Measurements from ENCODE around the gene TPH1. TPM values are rescaled to one million over a fixed set of nuclear protein-coding genes. Genes with fewer than 3 reads are reported as not detected.

The TPH1 gene
- total RNA-seq, 1 experiment from 2014 or later = 0.05 TPM

DNA sequence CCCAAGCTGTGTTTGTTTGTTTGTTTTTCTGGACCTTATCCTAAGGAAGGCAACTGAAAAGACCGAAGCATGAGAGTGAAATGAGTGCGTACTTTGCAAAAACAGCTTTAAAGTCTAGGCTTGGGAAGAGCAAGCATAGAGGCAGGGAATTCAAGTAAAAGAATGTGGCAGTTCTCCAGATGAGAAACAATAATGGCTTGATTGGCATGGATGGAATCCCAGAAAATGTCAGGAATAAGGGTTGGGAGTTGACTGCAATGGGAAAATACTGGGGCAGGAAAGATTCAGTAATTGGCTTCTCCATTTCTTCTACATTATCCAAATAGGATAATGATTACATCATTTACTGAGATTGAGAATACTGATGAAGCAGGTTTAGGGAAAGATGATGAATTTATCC is 42.3 kb upstream of the TPH1 start:
- ChIA-PET POLR2A (no interaction called here), CTCF (no interaction called here)
- Histone ChIP-seq H3K9me3 (ENCODE audit: control insufficient read depth, insufficient read depth, low read depth, low read length) (no peaks in the 10 kb centered on the region), H3K4me1 (ENCODE audit: control insufficient read depth, insufficient read depth, low read length) (no peaks in the 10 kb centered on the region), H3K27me3 (ENCODE audit: control insufficient read depth, insufficient read depth, low read length) (no peaks in the 10 kb centered on the region), H3K27ac (ENCODE audit: low read length) (no peak overlapping the region), H3K36me3 (ENCODE audit: control insufficient read depth, insufficient read depth, low read length) (peaks cover 13% of the 10 kb centered on the region), H3K4me3 (ENCODE audit: low read depth in 2 of 2, low read length in 2 of 2) (no peak overlapping the region)
- no peak for ATAC-seq
- in situ Hi-C loops (cut with HindIII; ENCODE audit: low pct_unique_long_range_greater_than_20kb, low sequenced_read_pairs) (no loop called here), intact Hi-C loops (cut with micrococcal nuclease; ENCODE audit: unreplicated experiment) (no loop called here)
- BruUV-seq (replicated peaks) = no TSS peak
- TF ChIP-seq, protein P1, sequence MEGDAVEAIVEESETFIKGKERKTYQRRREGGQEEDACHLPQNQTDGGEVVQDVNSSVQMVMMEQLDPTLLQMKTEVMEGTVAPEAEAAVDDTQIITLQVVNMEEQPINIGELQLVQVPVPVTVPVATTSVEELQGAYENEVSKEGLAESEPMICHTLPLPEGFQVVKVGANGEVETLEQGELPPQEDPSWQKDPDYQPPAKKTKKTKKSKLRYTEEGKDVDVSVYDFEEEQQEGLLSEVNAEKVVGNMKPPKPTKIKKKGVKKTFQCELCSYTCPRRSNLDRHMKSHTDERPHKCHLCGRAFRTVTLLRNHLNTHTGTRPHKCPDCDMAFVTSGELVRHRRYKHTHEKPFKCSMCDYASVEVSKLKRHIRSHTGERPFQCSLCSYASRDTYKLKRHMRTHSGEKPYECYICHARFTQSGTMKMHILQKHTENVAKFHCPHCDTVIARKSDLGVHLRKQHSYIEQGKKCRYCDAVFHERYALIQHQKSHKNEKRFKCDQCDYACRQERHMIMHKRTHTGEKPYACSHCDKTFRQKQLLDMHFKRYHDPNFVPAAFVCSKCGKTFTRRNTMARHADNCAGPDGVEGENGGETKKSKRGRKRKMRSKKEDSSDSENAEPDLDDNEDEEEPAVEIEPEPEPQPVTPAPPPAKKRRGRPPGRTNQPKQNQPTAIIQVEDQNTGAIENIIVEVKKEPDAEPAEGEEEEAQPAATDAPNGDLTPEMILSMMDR (IDR thresholded peaks at IDR 0.05) = no peak
- no peak for TF ChIP-seq POLR2AphosphoS5 (IDR thresholded peaks at IDR 0.05; ENCODE audit: low read depth, low read length)
- TF ChIP-seq SIN3A (IDR thresholded peaks at IDR 0.05; ENCODE audit: borderline replicate concordance, insufficient read depth, low read depth, low read length) = no peak
- no peak for TF ChIP-seq TCF7L2 (IDR thresholded peaks at IDR 0.05; ENCODE audit: low read depth, low read length)
- TF ChIP-seq, protein P2, sequence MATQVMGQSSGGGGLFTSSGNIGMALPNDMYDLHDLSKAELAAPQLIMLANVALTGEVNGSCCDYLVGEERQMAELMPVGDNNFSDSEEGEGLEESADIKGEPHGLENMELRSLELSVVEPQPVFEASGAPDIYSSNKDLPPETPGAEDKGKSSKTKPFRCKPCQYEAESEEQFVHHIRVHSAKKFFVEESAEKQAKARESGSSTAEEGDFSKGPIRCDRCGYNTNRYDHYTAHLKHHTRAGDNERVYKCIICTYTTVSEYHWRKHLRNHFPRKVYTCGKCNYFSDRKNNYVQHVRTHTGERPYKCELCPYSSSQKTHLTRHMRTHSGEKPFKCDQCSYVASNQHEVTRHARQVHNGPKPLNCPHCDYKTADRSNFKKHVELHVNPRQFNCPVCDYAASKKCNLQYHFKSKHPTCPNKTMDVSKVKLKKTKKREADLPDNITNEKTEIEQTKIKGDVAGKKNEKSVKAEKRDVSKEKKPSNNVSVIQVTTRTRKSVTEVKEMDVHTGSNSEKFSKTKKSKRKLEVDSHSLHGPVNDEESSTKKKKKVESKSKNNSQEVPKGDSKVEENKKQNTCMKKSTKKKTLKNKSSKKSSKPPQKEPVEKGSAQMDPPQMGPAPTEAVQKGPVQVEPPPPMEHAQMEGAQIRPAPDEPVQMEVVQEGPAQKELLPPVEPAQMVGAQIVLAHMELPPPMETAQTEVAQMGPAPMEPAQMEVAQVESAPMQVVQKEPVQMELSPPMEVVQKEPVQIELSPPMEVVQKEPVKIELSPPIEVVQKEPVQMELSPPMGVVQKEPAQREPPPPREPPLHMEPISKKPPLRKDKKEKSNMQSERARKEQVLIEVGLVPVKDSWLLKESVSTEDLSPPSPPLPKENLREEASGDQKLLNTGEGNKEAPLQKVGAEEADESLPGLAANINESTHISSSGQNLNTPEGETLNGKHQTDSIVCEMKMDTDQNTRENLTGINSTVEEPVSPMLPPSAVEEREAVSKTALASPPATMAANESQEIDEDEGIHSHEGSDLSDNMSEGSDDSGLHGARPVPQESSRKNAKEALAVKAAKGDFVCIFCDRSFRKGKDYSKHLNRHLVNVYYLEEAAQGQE (IDR thresholded peaks at IDR 0.05; ENCODE audit: insufficient read depth in 1 of 2, low read depth in 2 of 2, low read length in 1 of 2) = no peak
- no peak for DNase-seq (ENCODE audit: low read depth, low spot score)

DNA sequence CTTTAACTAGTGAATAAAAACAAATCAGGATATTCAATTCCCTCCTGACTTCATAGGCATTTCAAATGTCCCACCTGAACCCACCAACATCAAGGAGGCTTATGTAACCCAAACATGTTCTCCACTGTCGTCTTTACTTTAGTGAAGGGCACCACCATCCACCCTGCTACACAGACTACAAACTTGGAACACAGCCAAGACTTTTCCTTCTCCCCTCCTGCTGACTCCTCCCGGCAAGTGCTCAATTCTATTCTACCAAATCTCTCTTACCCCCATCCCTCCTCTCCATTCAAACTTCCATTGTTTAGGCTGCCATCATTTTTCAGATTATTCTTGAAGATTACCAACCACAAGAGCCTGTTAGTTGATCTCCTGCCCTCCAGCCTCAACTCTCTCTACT is 35.5 kb upstream of the TPH1 start:
- no TSS peak for BruUV-seq (replicated peaks)
- Histone ChIP-seq H3K36me3 (ENCODE audit: control insufficient read depth, insufficient read depth, low read length) (peaks cover 6% of the 10 kb centered on the region; the same call in 1 of the 2 replicates), H3K4me3 (ENCODE audit: low read depth in 2 of 2, low read length in 2 of 2) (no peak overlapping the region), H3K9me3 (ENCODE audit: control insufficient read depth, insufficient read depth, low read depth, low read length) (no peaks in the 10 kb centered on the region), H3K27me3 (ENCODE audit: control insufficient read depth, insufficient read depth, low read length) (no peaks in the 10 kb centered on the region), H3K27ac (ENCODE audit: low read length) (no peak overlapping the region), H3K4me1 (ENCODE audit: control insufficient read depth, insufficient read depth, low read length) (no peaks in the 10 kb centered on the region)
- ChIA-PET CTCF (no interaction called here), POLR2A (no interaction called here)
- TF ChIP-seq TCF7L2 (IDR thresholded peaks at IDR 0.05; ENCODE audit: low read depth, low read length) (no peak), POLR2AphosphoS5 (IDR thresholded peaks at IDR 0.05; ENCODE audit: low read depth, low read length) (no peak), SIN3A (IDR thresholded peaks at IDR 0.05; ENCODE audit: borderline replicate concordance, insufficient read depth, low read depth, low read length) (no peak)
- TF ChIP-seq, protein P1 (IDR thresholded peaks at IDR 0.05) = no peak
- TF ChIP-seq, protein P2 (IDR thresholded peaks at IDR 0.05; ENCODE audit: insufficient read depth in 1 of 2, low read depth in 2 of 2, low read length in 1 of 2) = no peak
- intact Hi-C loops (cut with micrococcal nuclease; ENCODE audit: unreplicated experiment) (no loop called here), in situ Hi-C loops (cut with HindIII; ENCODE audit: low pct_unique_long_range_greater_than_20kb, low sequenced_read_pairs) (no loop called here)
- no peak for DNase-seq (ENCODE audit: low read depth, low spot score)
- no peak for ATAC-seq

Measured in Panc1 (cell line).